ENCODE measurements around the gene MNT.

- TF ChIP-seq GATA2 (IDR thresholded peaks at IDR 0.05; ENCODE audit: low read depth, low read length) (no peak), GATA3 (IDR thresholded peaks at IDR 0.05; ENCODE audit: low read depth, low read length) (no peak)
Measured at GRCh38 chr17:2363851-2364762, 36.8 kb downstream of the MNT start.

Data from SH-SY5Y (cell line).